HG03558 (cell line): ENCODE measurements around the gene NRXN3.
"Not testable (repeated sequence)": the region's sequence is repeated elsewhere in the genome, so short reads cannot be mapped to it uniquely, and the experiment has no call there.

ENCODE experiments used
- ATAC-seq: cut with Tn5 transposase; IDR thresholded peaks from one replicate; pipeline ENCODE4 v1.9.1; 2021; ENCODE audit warnings: moderate number of reproducible peaks; ENCODE audit not compliant: unreplicated experiment; ENCODE audit errors: extremely low read depth

NRXN3 gene

GRCh38 chr14:79017561-79017960 is 847.4 kb downstream of the NRXN3 start:
- ATAC-seq: no peak

- ATAC-seq: no peak
These were observed 848.7 kb downstream of the NRXN3 start for GRCh38 chr14:79018836-79019235.

- not testable (repeated sequence) for ATAC-seq
These were observed 849.7 kb downstream of the NRXN3 start for GRCh38 chr14:79019898-79020297.

- no peak for ATAC-seq
These were observed 851.6 kb downstream of the NRXN3 start for GRCh38 chr14:79021766-79022165.

- no peak for ATAC-seq
These were observed 857.0 kb downstream of the NRXN3 start for GRCh38 chr14:79027138-79027537.

GRCh38 chr14:79028281-79028680 is 858.1 kb downstream of the NRXN3 start:
- ATAC-seq: no peak

GRCh38 chr14:79036441-79036840 is 866.3 kb downstream of the NRXN3 start:
- ATAC-seq: no peak

GRCh38 chr14:79037106-79037505 is 866.9 kb downstream of the NRXN3 start:
- no peak for ATAC-seq

- no peak for ATAC-seq
These were observed 867.4 kb downstream of the NRXN3 start for GRCh38 chr14:79037593-79037992.

- ATAC-seq: no peak
These were observed 870.6 kb downstream of the NRXN3 start for GRCh38 chr14:79040790-79041189.

- ATAC-seq: no peak
These were observed 873.2 kb downstream of the NRXN3 start for GRCh38 chr14:79043194-79043889.

- no peak for ATAC-seq
These were observed 874.9 kb downstream of the NRXN3 start for GRCh38 chr14:79044894-79045624.

GRCh38 chr14:79050787-79051727 is 880.9 kb downstream of the NRXN3 start:
- ATAC-seq: no peak

- ATAC-seq: no peak
These were observed 881.6 kb downstream of the NRXN3 start for GRCh38 chr14:79051742-79052141.

- ATAC-seq: no peak
These were observed 886.7 kb downstream of the NRXN3 start for GRCh38 chr14:79056879-79057278.

- ATAC-seq: no peak
These were observed 887.2 kb downstream of the NRXN3 start for GRCh38 chr14:79057333-79057732.

GRCh38 chr14:79062226-79062625 is 892.1 kb downstream of the NRXN3 start:
- ATAC-seq: no peak

- ATAC-seq: no peak
These were observed 894.0 kb downstream of the NRXN3 start for GRCh38 chr14:79064214-79064613.

- no peak for ATAC-seq
These were observed 904.3 kb downstream of the NRXN3 start for GRCh38 chr14:79074510-79074909.

- no peak for ATAC-seq
These were observed 906.3 kb downstream of the NRXN3 start for GRCh38 chr14:79076428-79076827.

GRCh38 chr14:79077096-79077495 is 906.9 kb downstream of the NRXN3 start:
- no peak for ATAC-seq
